H1 (cell line): ENCODE results near the gene C18orf63. TPM values are rescaled to one million over a fixed set of nuclear protein-coding genes. Genes with fewer than 3 reads are reported as not detected.

Experiments
- ASH2L ChIP-seq: fragments of 200-600, 300-600 bp; sonication (generic); IDR thresholded peaks from one replicate; pipeline ENCODE4 v1.7.1; 2017; ENCODE audit warnings: low read length
- BRCA1 ChIP-seq: IDR thresholded peaks from 2 replicates; pipeline ENCODE4 v1.6.1; 2012; ENCODE audit warnings: low read depth, low read length, improper control_type of control experiment
- JUND ChIP-seq: IDR thresholded peaks from 2 replicates; pipeline ENCODE4 v1.6.1; 2011; ENCODE audit warnings: mild to moderate bottlenecking, improper control_type of control experiment, low read length
- RNF2 ChIP-seq: fragments of 200-900, 300-1000 bp; sonication (generic); IDR thresholded peaks from 2 replicates; pipeline ENCODE4 v1.7.1; 2016; ENCODE audit warnings: borderline replicate concordance, low read depth, mild to moderate bottlenecking, antibody characterized with exemption, low read length; ENCODE audit not compliant: poor library complexity, severe bottlenecking; ENCODE audit errors: missing control alignments
- SP4 ChIP-seq: IDR thresholded peaks from 2 replicates; pipeline ENCODE4 v1.6.1; 2012; ENCODE audit warnings: low read length, inconsistent platforms
- TAF1 ChIP-seq: IDR thresholded peaks from 2 replicates; pipeline ENCODE4 v1.6.1; 2011; ENCODE audit warnings: mild to moderate bottlenecking, low read depth, low read length
- polyA plus RNA-seq, 7 experiments: library from polyadenylated mRNA; depleted of rRNA in 3 of 7; stranded (reverse) in 5 of 7; unstranded in 2 of 7; fragments of >200 nt in 5 of 7; fragments of 200-250 nt in 2 of 7; gene quantifications; 1 replicate in 5 of 7; 2 replicates in 1 of 7; 4 replicates in 1 of 7; pipeline versions ENCODE4 v1.2.1 to v1.2.3, GENCODE V29; 2011 to 2013; ENCODE audit warnings: missing spikeins in 2 of 7, mixed read lengths in 2 of 7
- total RNA-seq: library from RNA; stranded (reverse); fragmentation: NEBNext Ultra II Directional; extraction: Animal tissue kit (Norgen Biotek cat#: 25700); gene quantifications from 2 replicates; pipeline ENCODE4 v1.2.1, GENCODE V29; 2021

The C18orf63 gene
- total and polyA plus RNA-seq, 2 of the 8 experiments (the other 6 are each of a cell fraction or from before 2014, with no cell fraction given), result not detected

DNA sequence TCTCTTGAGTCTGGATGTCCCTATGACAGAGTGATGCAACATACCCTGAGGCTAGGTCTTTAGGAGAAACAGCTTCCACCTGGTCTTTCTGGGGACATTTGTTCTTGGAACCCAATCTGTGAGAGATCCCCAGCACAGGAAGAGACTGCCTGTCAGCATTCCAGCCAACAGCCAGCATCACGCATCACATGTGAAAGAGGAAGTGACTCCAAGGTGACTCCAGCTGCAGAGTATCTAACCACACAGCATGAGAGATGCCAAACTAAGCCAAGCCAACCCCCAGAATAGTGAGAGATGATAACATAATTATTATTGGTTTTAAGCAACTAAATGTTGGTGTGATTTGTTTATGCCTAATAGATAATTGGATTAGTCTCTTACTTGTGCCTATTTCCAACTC is 35.7 kb downstream of the C18orf63 start (continued):
- no peak for TF ChIP-seq RNF2
- no peak for TF ChIP-seq SP4
- TF ChIP-seq JUND, result no peak
- no peak for TF ChIP-seq ASH2L
- no peak for TF ChIP-seq TAF1
- no peak for TF ChIP-seq BRCA1
